Omental fat pad (tissue), 4 donors: ENCODE data around the gene ERBB2. TPM values are rescaled to one million over a fixed set of nuclear protein-coding genes. Genes with fewer than 3 reads are reported as not detected.
A peak's percentile ranks its signal among the peaks of the same experiment; 100 is the strongest.
"Not testable (repeated sequence)": the region's sequence is repeated elsewhere in the genome, so short reads cannot be mapped to it uniquely, and the experiment has no call there.

Experiments used
- ATAC-seq: fragments of 150-250 bp; one replicate; pipeline ENCODE4 v1.9.1; 2016; ENCODE audit warnings: mild to moderate bottlenecking, moderate library complexity; ENCODE audit not compliant: low FRiP score
- DNase-seq: peaks from one replicate; pipeline ENCODE4 v3.0.0-alpha.2; 2019; ENCODE audit warnings: low spot score
- CTCF ChIP-seq, 3 donors: fragments of 450-650 bp; IDR thresholded peaks; one replicate each; pipeline ENCODE4 v1.5.1; 2016 to 2017; ENCODE audit warnings: antibody characterized with exemption in 3 of 3, mild to moderate bottlenecking in 3 of 3, moderate library complexity in 2 of 3
- total RNA-seq, 4 donors: library from RNA; depleted of rRNA; stranded (reverse); fragments of >200 nt; gene quantifications; one replicate each; pipeline ENCODE4 v1.1.0, GENCODE V29; 2016

The ERBB2 gene
- total RNA-seq, 4 donors from 2014 or later = 13.8 to 23.8 (median 15.7) TPM

GRCh38 chr17:39694593-39694992 is 5.3 kb upstream of the ERBB2 start:
- ATAC-seq (no peak), DNase-seq (no peak)
- no peak for TF ChIP-seq CTCF (IDR thresholded peaks at IDR 0.05)

- TF ChIP-seq CTCF (IDR thresholded peaks at IDR 0.05) = no peak
- ATAC-seq (no peak), DNase-seq (no peak)
Measured at GRCh38 chr17:39695089-39695474, 4.8 kb upstream of the ERBB2 start.

- no peak for TF ChIP-seq CTCF (IDR thresholded peaks at IDR 0.05)
- DNase-seq (no peak), ATAC-seq (no peak)
Measured at GRCh38 chr17:39696731-39697130, 3.1 kb upstream of the ERBB2 start.

- DNase-seq (no peak), ATAC-seq (no peak)
- TF ChIP-seq CTCF (IDR thresholded peaks at IDR 0.05) = no peak
Measured at GRCh38 chr17:39697961-39698360, 1.9 kb upstream of the ERBB2 start.

- not testable (repeated sequence) for ATAC-seq, DNase-seq
Measured at GRCh38 chr17:39699157-39699817, 577 bp upstream of the ERBB2 start.

GRCh38 chr17:39700148-39700987 is 504 bp downstream of the ERBB2 start:
- TF ChIP-seq CTCF (IDR thresholded peaks at IDR 0.05) = no peak
- no peak for DNase-seq
- peak; percentile 38 for ATAC-seq

- ATAC-seq (no peak), DNase-seq (no peak)
- no peak for TF ChIP-seq CTCF (IDR thresholded peaks at IDR 0.05)
Measured at GRCh38 chr17:39701012-39701783, 1.3 kb downstream of the ERBB2 start.
